NCI-H1694 treated with DMSO at 0.1 percent for 48 hours (cell line): Measurements from ENCODE around the gene SCYL3.
"Not testable (repeated sequence)": the region's sequence is repeated elsewhere in the genome, so short reads cannot be mapped to it uniquely, and the experiment has no call there.

ENCODE experiments used
- DNase-seq: peaks from one replicate; lab custom pipeline; 2025; lab: John Stamatoyannopoulos, UW

Gene SCYL3

GRCh38 chr1:169814265-169814664 is 79.4 kb downstream of the SCYL3 start:
- no peak for DNase-seq

GRCh38 chr1:169812131-169812530 is 81.6 kb downstream of the SCYL3 start:
- no peak for DNase-seq

- DNase-seq: not testable (repeated sequence)
Observed at GRCh38 chr1:169811418-169812035, 82.2 kb downstream of the SCYL3 start.

- no peak for DNase-seq
Observed at GRCh38 chr1:169809370-169810095, 84.2 kb downstream of the SCYL3 start.

GRCh38 chr1:169804941-169805340 is 88.8 kb downstream of the SCYL3 start:
- DNase-seq: no peak

GRCh38 chr1:169802888-169803287 is 90.8 kb downstream of the SCYL3 start:
- DNase-seq: no peak
